NB4 (cell line): Measurements from ENCODE around the gene HTR7.

Source experiments
- DNase-seq: peaks from one replicate; pipeline ENCODE4 v3.0.0; 2010; ENCODE audit warnings: low read depth
- H3K4me3 ChIP-seq: one replicate; pipeline ENCODE4 v1.5.1; 2011; ENCODE audit warnings: mild to moderate bottlenecking, low read depth, low read length, moderate library complexity
- CTCF ChIP-seq: IDR thresholded peaks from one replicate; pipeline ENCODE4 v1.5.1; 2012; ENCODE audit warnings: low read depth, low read length
- MAX ChIP-seq: IDR thresholded peaks from 2 replicates; pipeline ENCODE4 v1.6.1; 2011; ENCODE audit warnings: low read depth, low read length
- MYC ChIP-seq: IDR thresholded peaks from 2 replicates; pipeline ENCODE4 v1.6.1; 2011; ENCODE audit warnings: low read depth, low read length
- POLR2A ChIP-seq: IDR thresholded peaks from 2 replicates; pipeline ENCODE4 v1.6.1; 2011; ENCODE audit warnings: mild to moderate bottlenecking; ENCODE audit not compliant: insufficient read length; ENCODE audit errors: extremely low read depth

HTR7 gene

GRCh38 chr10:90723416-90724068 lies 134.3 kb downstream of the HTR7 start:
- H3K4me3 ChIP-seq: no peak overlapping the region
- no peak for TF ChIP-seq MYC
- no peak for DNase-seq

- no peak overlapping the region for H3K4me3 ChIP-seq
- no peak for DNase-seq
- TF ChIP-seq MAX (no peak), MYC (no peak), CTCF (no peak), POLR2A (no peak)
Observed at GRCh38 chr10:90722832-90723231, 135.0 kb downstream of the HTR7 start.

GRCh38 chr10:90718182-90718581 lies 139.7 kb downstream of the HTR7 start:
- TF ChIP-seq POLR2A (no peak), CTCF (no peak), MAX (no peak), MYC (no peak)
- H3K4me3 ChIP-seq: no peak overlapping the region
- no peak for DNase-seq

GRCh38 chr10:90712529-90712928 lies 145.3 kb downstream of the HTR7 start:
- DNase-seq: no peak
- no peak for TF ChIP-seq MAX
- no peak overlapping the region for H3K4me3 ChIP-seq

- TF ChIP-seq MYC (no peak), MAX (no peak), CTCF (no peak), POLR2A (no peak)
Observed at GRCh38 chr10:90709727-90710126, 148.1 kb downstream of the HTR7 start.

GRCh38 chr10:90707657-90708056 lies 150.2 kb downstream of the HTR7 start:
- TF ChIP-seq MYC (no peak), CTCF (no peak), POLR2A (no peak), MAX (no peak)
- DNase-seq: no peak

More at GRCh38 chr10:90709727-90710126, 148.1 kb downstream of the HTR7 start:
- no peak for DNase-seq
- no peak overlapping the region for H3K4me3 ChIP-seq

GRCh38 chr10:90701428-90701827 lies 156.4 kb downstream of the HTR7 start:
- H3K4me3 ChIP-seq: no peak overlapping the region
- TF ChIP-seq CTCF: no peak
- no peak for TF ChIP-seq MAX
- no peak for TF ChIP-seq POLR2A
- TF ChIP-seq MYC: no peak
- no peak for DNase-seq

More at GRCh38 chr10:90707657-90708056, 150.2 kb downstream of the HTR7 start:
- H3K4me3 ChIP-seq: no peak overlapping the region
